ENCODE data around the gene SMC1A. TPM values are rescaled to one million over a fixed set of nuclear protein-coding genes. Genes with fewer than 3 reads are reported as not detected.
"Not testable (repeated sequence)": the region's sequence is repeated elsewhere in the genome, so short reads cannot be mapped to it uniquely, and the experiment has no call there.

The SMC1A gene
- total RNA-seq, 2 donors from 2014 or later, result 43.4 to 47.6 TPM

GRCh38 chrX:53398216-53398615 is 24.2 kb downstream of the SMC1A start:
- Mint-ChIP-seq H3K27me3 (no peaks in the 10 kb centered on the region), H3K4me3 (no peak overlapping the region), H3K4me1 (peaks cover 2% of the 10 kb centered on the region), H3K27ac (no peak overlapping the region), H3K36me3 (ENCODE audit: low read depth) (peaks cover 15% of the 10 kb centered on the region)
- DNase-seq (no peak), ATAC-seq (no peak)
- no peaks in the 10 kb centered on the region for H3K9me3 ChIP-seq (ENCODE audit: control insufficient read depth, low read length, poor library complexity, severe bottlenecking)

GRCh38 chrX:53395605-53396298 is 26.7 kb downstream of the SMC1A start:
- peaks cover 2% of the 10 kb centered on the region for H3K4me1 Mint-ChIP-seq
- no peaks in the 10 kb centered on the region for H3K27me3 Mint-ChIP-seq
- H3K36me3 Mint-ChIP-seq (ENCODE audit: low read depth), result peaks cover 11% of the 10 kb centered on the region
- ATAC-seq (no peak), DNase-seq (no peak)
- H3K9me3 ChIP-seq (ENCODE audit: control insufficient read depth, low read length, poor library complexity, severe bottlenecking), result no peaks in the 10 kb centered on the region
- H3K4me3 Mint-ChIP-seq, result no peak overlapping the region
- H3K27ac Mint-ChIP-seq, result no peak overlapping the region

- no peaks in the 10 kb centered on the region for H3K36me3 Mint-ChIP-seq (ENCODE audit: low read depth)
- no peak overlapping the region for H3K27ac Mint-ChIP-seq
- ATAC-seq (no peak), DNase-seq (no peak)
- H3K4me3 Mint-ChIP-seq, result no peak overlapping the region
- H3K27me3 Mint-ChIP-seq, result no peaks in the 10 kb centered on the region
- H3K4me1 Mint-ChIP-seq, result no peaks in the 10 kb centered on the region
- no peaks in the 10 kb centered on the region for H3K9me3 ChIP-seq (ENCODE audit: control insufficient read depth, low read length, poor library complexity, severe bottlenecking)
These were observed 38.9 kb downstream of the SMC1A start for GRCh38 chrX:53383376-53384076.

- H3K9me3 ChIP-seq (ENCODE audit: control insufficient read depth, low read length, poor library complexity, severe bottlenecking), result no peaks in the 10 kb centered on the region
- Mint-ChIP-seq H3K4me1 (no peaks in the 10 kb centered on the region), H3K36me3 (ENCODE audit: low read depth) (peaks cover 5% of the 10 kb centered on the region), H3K27me3 (no peaks in the 10 kb centered on the region), H3K27ac (peak overlapping the region; percentile 75), H3K4me3 (no peak overlapping the region)
- DNase-seq (no peak), ATAC-seq (no peak)
These were observed 42.7 kb downstream of the SMC1A start for GRCh38 chrX:53379747-53380146.

- Mint-ChIP-seq H3K36me3 (ENCODE audit: low read depth) (peaks cover 5% of the 10 kb centered on the region), H3K4me1 (peaks cover 3% of the 10 kb centered on the region), H3K4me3 (no peak overlapping the region), H3K27me3 (no peaks in the 10 kb centered on the region), H3K27ac (no peak overlapping the region)
- H3K9me3 ChIP-seq (ENCODE audit: control insufficient read depth, low read length, poor library complexity, severe bottlenecking), result no peaks in the 10 kb centered on the region
- no peak for DNase-seq
- ATAC-seq, result no peak
These were observed 43.3 kb downstream of the SMC1A start for GRCh38 chrX:53379008-53379710.

DNA sequence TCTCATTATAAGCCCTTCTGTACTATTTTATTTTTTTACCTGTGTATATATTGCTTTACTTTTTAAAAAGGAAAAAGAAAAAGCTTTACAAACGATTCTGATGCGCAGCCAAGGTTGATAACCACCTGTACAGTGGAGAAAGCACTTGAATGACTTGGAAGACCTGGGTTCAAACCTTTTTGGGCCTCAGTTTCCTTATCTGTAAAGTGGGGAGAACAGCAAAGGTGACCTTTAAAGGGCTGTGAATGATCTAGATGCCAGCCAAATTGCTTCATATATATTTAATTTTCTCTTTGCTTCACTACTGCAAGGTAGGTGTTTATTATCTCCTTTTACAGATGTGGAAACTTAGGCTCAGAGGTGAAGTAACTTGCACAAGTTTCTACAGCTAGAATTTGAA is 45.0 kb downstream of the SMC1A start:
- Mint-ChIP-seq H3K27me3 (no peaks in the 10 kb centered on the region), H3K36me3 (ENCODE audit: low read depth) (peaks cover 5% of the 10 kb centered on the region), H3K27ac (no peak overlapping the region), H3K4me3 (no peak overlapping the region), H3K4me1 (peaks cover 3% of the 10 kb centered on the region)
- H3K9me3 ChIP-seq (ENCODE audit: control insufficient read depth, low read length, poor library complexity, severe bottlenecking), result no peaks in the 10 kb centered on the region
- ATAC-seq, result no peak
- DNase-seq, result no peak

- Mint-ChIP-seq H3K4me3 (no peak overlapping the region), H3K27ac (no peak overlapping the region), H3K27me3 (no peaks in the 10 kb centered on the region), H3K4me1 (peaks cover 3% of the 10 kb centered on the region), H3K36me3 (ENCODE audit: low read depth) (peaks cover 5% of the 10 kb centered on the region)
- no peak for DNase-seq
- H3K9me3 ChIP-seq (ENCODE audit: control insufficient read depth, low read length, poor library complexity, severe bottlenecking), result no peaks in the 10 kb centered on the region
- no peak for ATAC-seq
These were observed 45.6 kb downstream of the SMC1A start for GRCh38 chrX:53376888-53377287.

GRCh38 chrX:53374923-53375322 is 47.5 kb downstream of the SMC1A start:
- peaks cover 5% of the 10 kb centered on the region for H3K36me3 Mint-ChIP-seq (ENCODE audit: low read depth)

DNA sequence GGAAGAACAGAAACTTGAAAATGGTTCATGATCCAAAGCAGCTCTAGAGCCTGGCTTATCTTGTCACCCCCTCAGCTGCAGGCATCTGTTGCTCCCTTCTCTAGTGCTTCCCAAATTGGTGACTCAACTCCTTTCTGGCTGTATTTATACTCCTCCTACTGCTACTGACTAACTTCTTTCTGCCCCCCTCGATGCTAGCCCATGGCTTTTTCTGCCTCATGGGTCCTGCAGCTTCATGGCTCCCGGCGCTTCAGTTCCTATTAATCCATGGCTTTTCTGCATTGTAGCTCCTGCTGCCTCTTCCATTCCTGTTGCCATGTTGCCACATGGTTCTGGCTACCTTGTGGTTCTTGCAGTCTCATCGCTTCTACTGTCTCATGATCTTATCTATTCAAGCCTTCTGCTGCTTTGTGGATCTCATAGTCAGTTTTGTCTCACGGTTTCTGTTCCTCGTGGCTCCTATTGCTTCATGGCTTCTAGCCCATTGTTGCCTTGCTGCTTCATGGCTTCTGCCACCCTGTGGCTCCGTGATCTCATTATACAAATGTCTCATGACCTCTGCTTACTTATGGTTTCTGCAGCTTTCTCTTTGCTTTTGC is 48.1 kb downstream of the SMC1A start:
- H3K4me3 Mint-ChIP-seq, result no peak overlapping the region
- H3K4me1 Mint-ChIP-seq, result peaks cover 3% of the 10 kb centered on the region

More at GRCh38 chrX:53374923-53375322, 47.5 kb downstream of the SMC1A start:
- ATAC-seq (no peak), DNase-seq (no peak)
- Mint-ChIP-seq H3K27me3 (no peaks in the 10 kb centered on the region), H3K4me3 (no peak overlapping the region), H3K4me1 (peaks cover 3% of the 10 kb centered on the region), H3K27ac (no peak overlapping the region)
- H3K9me3 ChIP-seq (ENCODE audit: control insufficient read depth, low read length, poor library complexity, severe bottlenecking), result no peaks in the 10 kb centered on the region

DNA sequence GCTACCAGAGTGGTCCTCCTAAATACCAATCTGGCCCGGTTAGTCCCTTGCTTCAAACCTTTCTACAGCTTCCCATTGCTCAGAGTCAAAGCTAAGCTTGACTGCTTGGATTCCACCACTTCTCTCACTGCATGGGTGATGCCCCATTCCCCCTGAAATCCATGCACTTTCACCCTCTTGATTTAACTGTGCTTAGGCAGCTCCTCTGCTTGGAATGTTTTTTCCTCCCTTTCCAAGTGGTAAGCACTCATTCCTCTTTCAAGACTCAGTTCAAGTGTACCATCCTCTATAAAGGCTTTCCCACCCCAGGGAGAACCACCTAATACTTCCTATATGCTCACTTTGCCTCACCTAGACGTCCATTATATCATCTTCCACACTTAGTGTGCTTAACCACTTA is 49.1 kb downstream of the SMC1A start:
- peaks cover 3% of the 10 kb centered on the region for H3K4me1 Mint-ChIP-seq

More for the DNA sequence above, 48.1 kb downstream of the SMC1A start:
- Mint-ChIP-seq H3K27me3 (no peaks in the 10 kb centered on the region), H3K36me3 (ENCODE audit: low read depth) (peaks cover 5% of the 10 kb centered on the region), H3K27ac (no peak overlapping the region)
- ATAC-seq, result no peak
- H3K9me3 ChIP-seq (ENCODE audit: control insufficient read depth, low read length, poor library complexity, severe bottlenecking), result no peaks in the 10 kb centered on the region
- DNase-seq, result no peak

GRCh38 chrX:53366454-53366853 is 56.0 kb downstream of the SMC1A start:
- not testable (repeated sequence) for ATAC-seq; H3K4me3 Mint-ChIP-seq; H3K27ac Mint-ChIP-seq; H3K27me3 Mint-ChIP-seq; H3K36me3 Mint-ChIP-seq (ENCODE audit: low read depth); DNase-seq; H3K9me3 ChIP-seq (ENCODE audit: control insufficient read depth, low read length, poor library complexity, severe bottlenecking); H3K4me1 Mint-ChIP-seq

More for the DNA sequence above, 49.1 kb downstream of the SMC1A start:
- Mint-ChIP-seq H3K36me3 (ENCODE audit: low read depth) (peaks cover 4% of the 10 kb centered on the region), H3K27ac (no peak overlapping the region), H3K27me3 (no peaks in the 10 kb centered on the region), H3K4me3 (no peak overlapping the region)
- DNase-seq (no peak), ATAC-seq (no peak)
- no peaks in the 10 kb centered on the region for H3K9me3 ChIP-seq (ENCODE audit: control insufficient read depth, low read length, poor library complexity, severe bottlenecking)

DNA sequence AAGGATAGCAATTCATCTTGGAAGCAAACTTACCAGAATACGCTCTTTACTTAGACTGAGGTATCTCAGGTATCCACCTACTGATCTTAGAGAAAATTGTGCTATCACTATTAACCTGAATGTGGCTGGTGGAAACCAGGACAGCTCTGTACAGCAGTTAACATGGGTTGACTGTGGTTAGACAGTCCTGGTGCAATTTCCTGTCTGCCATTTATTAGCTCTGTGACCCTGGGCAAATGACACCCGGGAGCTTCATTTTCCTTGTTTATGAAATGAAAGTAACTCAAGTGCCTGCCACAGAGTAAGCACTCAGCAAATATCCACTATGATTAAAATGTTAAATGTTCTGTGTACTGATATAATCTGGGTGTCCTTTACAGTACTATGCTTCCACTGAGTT is 60.0 kb downstream of the SMC1A start:
- H3K36me3 Mint-ChIP-seq (ENCODE audit: low read depth), result no peaks in the 10 kb centered on the region
- H3K27ac Mint-ChIP-seq, result no peak overlapping the region
- DNase-seq (no peak), ATAC-seq (no peak)
- H3K9me3 ChIP-seq (ENCODE audit: control insufficient read depth, low read length, poor library complexity, severe bottlenecking), result no peaks in the 10 kb centered on the region
- no peak overlapping the region for H3K4me3 Mint-ChIP-seq
- no peaks in the 10 kb centered on the region for H3K4me1 Mint-ChIP-seq
- no peaks in the 10 kb centered on the region for H3K27me3 Mint-ChIP-seq

Data from T-helper 17 cell (primary cell).